HG02943 (cell line): ENCODE data around the gene TSPAN31.
A peak's percentile ranks its signal among the peaks of the same experiment; 100 is the strongest.
"Not testable (repeated sequence)": the region's sequence is repeated elsewhere in the genome, so short reads cannot be mapped to it uniquely, and the experiment has no call there.

Source experiments
- ATAC-seq: cut with Tn5 transposase; IDR thresholded peaks from one replicate; pipeline ENCODE4 v1.9.1; 2021; ENCODE audit warnings: mild to moderate bottlenecking, low read depth, moderate library complexity; ENCODE audit not compliant: unreplicated experiment

Gene TSPAN31

DNA sequence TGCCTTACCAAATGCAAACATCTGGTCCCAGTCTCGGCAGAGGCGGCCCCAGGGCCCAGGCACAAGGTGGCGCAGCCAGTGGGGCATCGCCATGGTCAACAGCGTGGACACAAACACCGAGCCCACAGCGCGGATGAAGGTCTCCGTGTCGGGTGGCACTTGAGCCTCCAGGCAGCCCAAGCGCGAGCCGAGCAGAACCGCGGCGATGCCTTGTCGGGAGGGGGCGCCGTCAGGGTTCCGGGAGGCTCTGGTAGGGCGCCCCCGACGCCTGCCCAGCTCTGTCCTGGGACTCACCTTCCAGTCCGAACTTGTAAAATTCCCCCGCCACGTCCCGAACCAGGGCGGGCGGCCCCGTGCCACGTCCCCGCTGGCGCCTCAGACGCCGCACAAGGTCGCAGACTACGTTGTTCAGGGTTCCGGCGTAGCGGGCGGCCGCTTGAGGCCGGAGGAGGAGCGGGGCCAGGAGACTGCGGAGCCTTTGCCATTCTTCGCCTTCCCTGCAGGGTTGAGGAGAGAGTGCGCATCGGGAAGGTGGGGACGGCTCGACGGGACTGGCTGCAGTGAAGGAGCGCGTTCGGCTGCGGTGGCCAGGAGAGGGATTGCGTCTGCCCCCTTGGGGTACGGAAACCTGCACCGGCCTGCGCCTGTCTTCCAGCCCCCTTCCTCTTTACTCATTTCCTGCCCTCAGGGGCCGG is 20.3 kb downstream of the TSPAN31 start:
- ATAC-seq, result no peak

GRCh38 chr12:57765698-57766463 is 21.0 kb downstream of the TSPAN31 start:
- no peak for ATAC-seq

- ATAC-seq, result no peak
Measured at GRCh38 chr12:57766464-57767304, 21.8 kb downstream of the TSPAN31 start, which contains the start of gene CYP27B1. Gene CYP27B1, minus strand, starts transcription at chr12:57767078. Its CDS starts 37 bp downstream, at chr12:57767041.

- no peak for ATAC-seq
Measured at GRCh38 chr12:57767305-57767698, 22.5 kb downstream of the TSPAN31 start.

GRCh38 chr12:57767876-57768275 is 23.0 kb downstream of the TSPAN31 start:
- ATAC-seq, result no peak

- no peak for ATAC-seq
Measured at GRCh38 chr12:57769594-57769993, 24.8 kb downstream of the TSPAN31 start.

- no peak for ATAC-seq
Measured at GRCh38 chr12:57770734-57771133, 25.9 kb downstream of the TSPAN31 start.

- ATAC-seq, result peak; percentile 75
Measured at GRCh38 chr12:57771236-57771872, 26.5 kb downstream of the TSPAN31 start.

DNA sequence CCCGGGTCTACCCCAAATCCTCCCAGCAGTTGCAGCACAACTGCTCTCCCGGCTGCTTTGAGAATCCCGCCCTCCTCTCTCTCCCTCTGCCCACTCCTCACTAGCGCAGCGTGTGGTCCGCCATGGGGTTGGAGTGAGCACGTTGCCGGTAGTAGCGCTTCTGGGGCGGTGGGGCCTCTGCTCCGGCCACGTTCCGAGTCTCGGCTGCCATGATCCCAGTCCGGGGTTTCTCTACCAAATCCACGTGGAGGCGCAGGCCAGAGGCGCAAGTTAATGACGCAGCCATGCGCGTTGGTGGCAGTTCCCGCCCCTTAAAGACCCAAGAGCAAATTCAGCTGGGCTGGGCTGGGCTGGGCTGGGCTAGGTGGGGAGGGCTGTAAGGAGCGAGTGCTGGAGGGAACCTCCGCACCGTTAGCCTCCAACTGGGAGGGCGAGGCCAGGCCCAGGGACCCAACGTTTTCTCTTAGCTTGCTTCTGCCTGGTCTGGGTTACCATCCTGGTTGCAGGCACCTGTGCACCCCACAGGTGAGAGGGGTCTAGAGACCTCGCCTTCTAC is 27.1 kb downstream of the TSPAN31 start, which contains the start of gene METTL1:
TSS of gene METTL1 (minus strand) at position 233 of the 556 bp plus-strand sequence. CDS start at position 211, 22 bp downstream.
- peak; percentile 91 for ATAC-seq

GRCh38 chr12:57772429-57773322 is 27.8 kb downstream of the TSPAN31 start, which contains the start of gene EEF1AKMT3:
Gene EEF1AKMT3, plus strand, starts transcription at chr12:57772614. Its CDS starts 111 bp downstream, at chr12:57772725.
- peak; percentile 26 for ATAC-seq

GRCh38 chr12:57774634-57775033 is 29.8 kb downstream of the TSPAN31 start:
- ATAC-seq, result not testable (repeated sequence)

DNA sequence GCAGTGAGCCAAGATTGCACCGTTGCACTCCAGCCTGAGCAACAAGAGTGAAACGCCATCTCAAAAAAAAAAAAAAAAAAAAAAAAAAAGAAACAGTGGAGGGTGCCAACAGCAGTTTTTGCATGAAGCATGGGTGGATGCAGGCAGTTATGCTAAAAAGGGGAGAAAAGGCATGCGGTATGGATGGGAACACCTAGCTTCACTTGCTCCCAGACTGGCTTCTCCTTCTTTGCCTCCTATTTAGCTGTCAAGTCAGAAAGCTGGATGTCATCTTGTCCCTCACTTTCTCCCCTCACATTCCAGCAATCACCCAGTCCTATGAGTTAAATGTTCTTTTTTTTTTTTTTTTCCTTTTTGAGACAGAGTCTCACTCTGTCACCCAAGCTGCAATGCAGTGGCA is 30.2 kb downstream of the TSPAN31 start:
- ATAC-seq, result no peak

DNA sequence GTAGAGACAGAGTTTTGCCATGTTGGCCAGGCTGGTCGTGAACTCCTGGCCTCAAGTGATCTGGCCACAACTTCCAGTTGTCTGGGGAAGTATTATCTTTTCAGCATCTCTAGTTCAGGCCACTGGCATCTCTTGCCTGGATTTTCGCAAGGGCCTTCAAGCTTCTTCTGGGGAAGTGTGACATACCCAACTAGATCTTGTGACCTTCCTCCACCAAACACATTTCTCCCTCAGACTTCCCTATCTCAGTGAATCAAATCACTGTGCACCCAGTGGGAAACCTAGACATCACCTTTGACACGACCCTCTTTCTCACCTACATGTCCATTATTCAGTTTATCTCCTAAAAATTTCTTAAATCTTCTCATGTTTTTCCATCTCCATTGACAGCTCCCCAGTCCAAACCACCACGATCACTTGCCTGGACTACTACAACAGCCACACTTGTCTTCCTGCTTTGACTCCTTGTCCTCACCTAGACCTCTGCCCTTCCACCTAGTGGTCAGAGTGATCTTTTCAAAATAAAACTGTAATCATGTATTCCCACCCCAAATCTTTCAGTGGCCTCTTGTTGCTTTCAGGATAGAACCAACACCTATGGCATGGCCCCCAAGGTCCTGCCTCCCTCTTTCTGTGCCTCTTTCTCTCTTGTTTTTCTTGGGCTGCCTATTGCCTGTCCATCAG is 30.9 kb downstream of the TSPAN31 start:
- no peak for ATAC-seq

- no peak for ATAC-seq
Measured at GRCh38 chr12:57776247-57776587, 31.4 kb downstream of the TSPAN31 start.

DNA sequence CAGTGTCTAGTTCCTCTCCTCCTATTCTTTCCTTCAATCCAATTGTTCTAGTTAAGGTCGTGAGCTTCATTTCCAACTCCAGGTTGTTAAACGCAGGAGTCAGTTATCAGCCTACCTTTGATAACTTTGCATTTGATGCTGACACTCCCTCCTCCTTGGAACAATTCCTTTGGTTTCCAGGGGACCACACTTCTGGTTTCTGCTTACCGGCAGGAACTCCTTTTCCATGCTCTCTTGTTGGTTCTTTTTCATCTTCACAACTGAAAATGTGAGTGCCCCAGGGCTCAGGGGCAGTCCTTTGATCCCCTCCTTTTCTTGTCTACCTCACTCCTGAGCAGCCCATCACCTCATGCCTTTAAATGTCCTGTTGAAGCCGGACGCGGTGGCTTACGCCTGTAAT is 32.5 kb downstream of the TSPAN31 start:
- ATAC-seq, result no peak

GRCh38 chr12:57777911-57778310 is 33.1 kb downstream of the TSPAN31 start:
- no peak for ATAC-seq

- ATAC-seq, result no peak
Measured at GRCh38 chr12:57779736-57780135, 34.9 kb downstream of the TSPAN31 start.

GRCh38 chr12:57780284-57780897 is 35.6 kb downstream of the TSPAN31 start:
- no peak for ATAC-seq
